KOPT-K1 (cell line): ENCODE results near the gene OVOL2.
"Not testable (repeated sequence)": the region's sequence is repeated elsewhere in the genome, so short reads cannot be mapped to it uniquely, and the experiment has no call there.

ENCODE experiments used
- H3K27ac ChIP-seq: fragments of 200-600 bp; sonication (generic); 2 replicates; pipeline ENCODE4 v1.5.1; 2016; ENCODE audit warnings: antibody characterized with exemption, mild to moderate bottlenecking, low read depth, low read length; ENCODE audit not compliant: poor library complexity, severe bottlenecking
- H3K36me3 ChIP-seq: fragments of 200-600 bp; sonication (generic); 2 replicates; pipeline ENCODE4 v1.5.1; 2017; ENCODE audit warnings: antibody characterized with exemption, mild to moderate bottlenecking, low read length, moderate library complexity; ENCODE audit not compliant: insufficient read depth
- H3K9me3 ChIP-seq: fragments of 200-600 bp; sonication (generic); 2 replicates; pipeline ENCODE4 v1.5.1; 2017; ENCODE audit warnings: antibody characterized with exemption, low read length, mild to moderate bottlenecking; ENCODE audit not compliant: insufficient read depth, poor library complexity, severe bottlenecking

OVOL2 gene

DNA sequence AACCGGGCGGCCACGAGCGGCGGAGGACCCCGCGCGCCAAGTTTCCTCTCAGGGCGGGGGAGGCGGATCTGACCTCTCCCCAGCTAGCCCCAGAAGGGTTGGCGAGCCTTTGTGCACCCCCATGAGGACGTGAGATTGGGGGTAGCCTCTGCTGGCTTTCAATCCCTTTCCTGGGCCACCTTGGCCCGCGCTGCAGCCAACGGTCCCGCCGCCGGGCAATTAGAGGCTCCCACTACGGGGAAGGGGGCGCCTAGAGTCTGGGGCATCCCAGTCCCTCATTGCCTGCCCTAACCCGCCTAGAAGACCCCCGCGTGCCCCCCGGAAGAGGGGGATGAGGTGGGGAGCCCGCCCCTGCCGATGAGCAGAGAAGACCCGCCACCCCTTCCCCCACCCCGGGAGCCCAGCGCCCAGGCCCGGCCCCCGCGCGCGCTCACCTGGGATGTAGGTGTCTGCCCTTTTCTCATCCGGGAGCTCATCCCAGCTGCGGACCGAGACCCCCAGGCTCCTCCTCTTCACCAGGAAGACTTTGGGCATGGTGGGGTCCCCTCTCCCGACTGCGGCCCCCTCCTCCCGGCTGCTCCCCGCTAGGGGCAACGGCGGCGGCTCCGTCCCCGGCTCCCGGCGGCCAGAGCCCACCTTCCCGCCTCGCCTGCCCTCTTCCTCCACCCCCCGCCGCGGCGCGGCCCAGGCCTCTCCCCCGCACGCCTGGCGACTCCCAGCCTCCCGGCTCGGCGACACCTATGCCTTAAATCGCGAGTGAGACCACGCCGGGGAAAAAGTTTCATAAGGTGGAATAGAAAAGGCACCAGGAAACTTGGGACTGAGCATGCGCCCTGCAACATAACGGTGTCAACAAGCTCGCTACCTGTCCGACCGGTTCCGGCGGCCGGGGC is at the start of gene OVOL2:
Gene OVOL2, minus strand, starts transcription at position 816 of the 893 bp plus-strand sequence. Its CDS starts 282 bp downstream, at position 534.
- Histone ChIP-seq H3K27ac (no peak within 1 kb of the TSS), H3K36me3 (no peaks in the 10 kb centered on the region), H3K9me3 (peaks cover 33% of the 10 kb centered on the region)

DNA sequence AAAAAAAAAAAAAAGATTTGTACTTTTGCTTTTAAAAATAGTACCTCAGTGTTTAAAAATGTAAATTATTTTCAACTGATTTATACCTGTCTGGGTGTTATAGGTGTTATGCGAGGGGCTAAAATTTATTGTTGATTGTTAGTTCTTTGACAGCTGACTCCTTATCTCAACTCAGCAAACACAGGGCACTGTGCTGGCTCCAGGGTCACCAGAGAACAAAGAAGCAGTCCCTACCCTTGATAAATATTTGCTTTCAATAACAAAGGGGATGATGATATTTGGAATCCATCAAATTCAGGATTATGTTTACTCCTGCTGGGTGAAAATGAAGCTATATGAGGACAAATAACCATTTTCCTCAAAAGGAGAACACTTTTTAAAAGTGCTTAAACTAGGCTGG is 45.8 kb upstream of the OVOL2 start:
- H3K27ac ChIP-seq: no peak overlapping the region
- H3K36me3 ChIP-seq: no peaks in the 10 kb centered on the region
- H3K9me3 ChIP-seq: no peaks in the 10 kb centered on the region

DNA sequence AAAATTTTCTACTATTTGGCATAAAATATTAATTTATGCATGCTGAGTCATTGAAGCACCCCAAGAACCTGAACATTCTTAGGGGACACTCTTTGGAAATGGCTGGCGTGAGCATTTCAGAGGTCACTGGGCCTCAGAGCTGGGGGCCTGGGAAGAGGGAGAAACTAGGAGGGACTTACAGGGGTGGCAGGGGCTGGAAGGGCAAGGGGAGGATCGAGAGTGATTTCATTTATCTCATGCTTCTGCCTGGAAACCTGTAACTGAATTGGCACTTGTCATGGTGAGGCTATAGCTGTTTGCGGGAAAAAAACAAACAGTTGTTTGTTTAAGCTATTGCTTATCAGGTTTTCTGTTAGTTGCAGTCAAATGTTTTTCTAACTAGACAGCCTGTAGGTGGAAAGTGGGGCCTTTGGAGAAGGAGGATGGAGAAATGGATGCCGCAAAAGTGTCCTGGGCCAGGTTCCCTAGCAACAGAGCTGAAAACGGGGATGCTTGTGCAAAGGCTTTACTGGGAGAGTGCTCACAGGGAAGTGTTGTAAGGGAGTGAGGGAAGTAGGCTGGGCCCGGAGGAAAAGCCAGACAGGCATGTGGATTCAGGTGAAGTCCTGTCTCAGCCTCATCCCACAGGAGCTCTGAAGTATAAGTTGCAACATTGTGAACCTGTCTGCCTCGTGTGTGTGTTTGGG is 43.6 kb upstream of the OVOL2 start:
- H3K27ac ChIP-seq: no peak overlapping the region
- no peaks in the 10 kb centered on the region for H3K9me3 ChIP-seq
- no peaks in the 10 kb centered on the region for H3K36me3 ChIP-seq

DNA sequence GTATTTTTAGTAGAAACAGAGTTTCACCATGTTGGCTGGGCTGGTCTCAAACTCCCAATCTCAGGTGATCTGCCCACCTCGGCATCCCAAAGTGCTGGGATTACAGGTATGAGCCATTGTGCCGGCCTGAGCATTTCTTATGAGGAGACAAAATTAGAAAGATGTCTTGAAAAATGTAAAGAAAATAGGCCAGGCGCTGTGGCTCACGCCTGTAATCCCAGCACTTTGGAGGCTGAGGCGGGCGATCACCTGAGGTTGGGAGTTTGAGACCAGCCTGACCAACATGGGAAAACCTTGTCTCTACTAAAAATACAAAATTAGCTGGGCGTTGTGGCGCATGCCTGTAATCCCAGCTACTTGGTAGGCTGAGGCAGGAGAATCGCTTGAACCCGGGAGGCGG is 42.9 kb upstream of the OVOL2 start:
- not testable (repeated sequence) for H3K9me3 ChIP-seq, H3K27ac ChIP-seq, H3K36me3 ChIP-seq

DNA sequence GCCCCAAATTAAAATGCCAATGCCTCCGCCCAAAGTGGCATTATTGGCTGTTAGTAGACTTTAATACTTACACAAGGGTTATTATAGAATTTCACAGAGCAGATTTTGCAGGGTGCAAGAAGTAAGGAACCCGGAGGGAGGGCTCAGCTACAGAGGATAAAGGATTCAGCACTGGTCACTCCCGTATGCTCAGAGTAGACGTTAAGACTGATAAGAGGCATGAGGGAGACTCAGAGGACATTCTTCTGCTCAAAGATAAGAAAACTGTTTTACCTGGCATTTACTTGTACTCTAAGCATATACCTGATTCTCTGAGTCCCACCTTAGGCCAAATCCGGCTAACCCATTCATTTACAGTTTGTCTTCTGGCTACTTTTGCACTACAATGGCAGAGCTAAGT is 36.5 kb upstream of the OVOL2 start:
- Histone ChIP-seq H3K9me3 (no peaks in the 10 kb centered on the region), H3K27ac (no peak overlapping the region), H3K36me3 (no peaks in the 10 kb centered on the region)

DNA sequence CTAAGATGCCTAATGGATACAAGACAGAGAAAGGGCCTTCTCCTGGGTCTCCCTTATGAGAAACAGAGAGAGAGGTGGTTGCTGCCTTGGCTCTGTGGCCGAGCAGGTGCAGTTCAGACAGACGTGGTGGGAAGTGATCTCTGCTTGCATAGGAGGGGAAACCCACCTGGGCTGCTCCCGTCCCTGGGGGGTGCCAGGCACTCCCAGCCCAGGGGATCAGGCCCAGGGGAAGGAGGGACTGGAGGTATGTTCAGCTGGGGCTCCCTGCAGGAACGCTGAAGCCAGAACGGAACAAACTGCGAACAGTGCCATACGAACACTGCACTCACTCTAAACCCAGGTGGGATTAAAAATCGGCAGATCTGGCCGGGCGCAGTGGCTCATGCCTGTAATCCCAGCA is 35.7 kb upstream of the OVOL2 start:
- Histone ChIP-seq H3K27ac (no peak overlapping the region), H3K36me3 (no peaks in the 10 kb centered on the region), H3K9me3 (no peaks in the 10 kb centered on the region)

DNA sequence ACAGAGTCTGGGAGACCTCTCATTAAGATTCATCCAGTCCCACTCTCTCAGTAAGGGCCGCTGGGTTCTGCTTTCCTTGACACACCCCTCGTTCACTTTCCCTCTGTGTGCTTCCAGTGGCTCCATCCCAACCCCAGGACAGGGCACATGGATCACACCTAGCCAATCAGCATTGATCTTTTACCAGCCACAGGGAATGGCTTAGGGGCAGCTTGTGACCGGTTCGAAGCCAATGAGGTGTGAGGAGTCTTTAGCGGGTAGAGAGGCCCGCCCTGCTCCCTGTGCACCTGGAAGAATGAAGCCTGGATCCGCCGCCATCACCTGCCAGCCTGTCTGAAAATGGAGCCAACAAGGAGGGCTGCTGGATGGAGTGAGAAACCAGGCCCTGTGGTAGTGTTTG is 35.2 kb upstream of the OVOL2 start:
- no peaks in the 10 kb centered on the region for H3K36me3 ChIP-seq
- H3K9me3 ChIP-seq: no peaks in the 10 kb centered on the region
- no peak overlapping the region for H3K27ac ChIP-seq

DNA sequence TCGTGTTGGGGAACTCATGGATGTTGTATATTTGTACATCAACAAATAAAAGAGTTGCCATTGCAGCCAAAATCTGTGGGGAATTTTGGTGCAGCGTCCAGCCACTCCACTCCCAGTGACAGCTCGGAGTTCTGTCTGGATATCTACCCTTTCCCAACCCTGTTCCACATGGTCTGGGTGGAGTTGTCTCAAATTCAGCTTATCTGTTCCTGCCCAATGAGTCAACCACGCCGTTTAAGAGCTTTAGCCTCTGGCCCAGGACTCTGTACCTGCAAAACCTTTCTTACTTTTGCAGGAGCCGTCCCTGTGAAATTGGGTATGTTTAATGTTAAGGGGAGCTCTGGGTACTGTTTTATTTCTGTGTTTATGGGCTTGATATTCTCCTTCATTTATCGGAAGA is 33.9 kb upstream of the OVOL2 start:
- Histone ChIP-seq H3K36me3 (no peaks in the 10 kb centered on the region), H3K27ac (no peak overlapping the region), H3K9me3 (no peaks in the 10 kb centered on the region)

DNA sequence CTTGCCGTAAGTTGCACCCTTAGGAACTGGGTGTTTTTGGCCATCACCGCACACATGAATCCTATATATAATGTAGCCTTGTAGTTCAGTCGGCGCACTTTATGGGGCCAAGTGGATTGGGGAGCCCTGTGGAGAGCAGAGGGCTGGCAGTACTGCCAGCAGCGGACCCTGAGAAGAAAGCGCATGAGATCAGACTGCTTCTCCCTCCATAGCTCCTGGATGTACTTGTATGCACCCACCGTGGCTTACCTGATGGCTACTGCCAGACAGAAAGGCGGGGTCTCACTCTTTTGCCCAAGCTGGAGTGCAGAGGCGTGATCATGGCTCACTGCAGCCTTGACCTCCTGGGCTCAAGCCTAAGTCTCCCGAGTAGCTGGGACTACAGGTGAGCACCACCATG is 32.8 kb upstream of the OVOL2 start:
- no peaks in the 10 kb centered on the region for H3K36me3 ChIP-seq
- no peaks in the 10 kb centered on the region for H3K9me3 ChIP-seq
- H3K27ac ChIP-seq: no peak overlapping the region

DNA sequence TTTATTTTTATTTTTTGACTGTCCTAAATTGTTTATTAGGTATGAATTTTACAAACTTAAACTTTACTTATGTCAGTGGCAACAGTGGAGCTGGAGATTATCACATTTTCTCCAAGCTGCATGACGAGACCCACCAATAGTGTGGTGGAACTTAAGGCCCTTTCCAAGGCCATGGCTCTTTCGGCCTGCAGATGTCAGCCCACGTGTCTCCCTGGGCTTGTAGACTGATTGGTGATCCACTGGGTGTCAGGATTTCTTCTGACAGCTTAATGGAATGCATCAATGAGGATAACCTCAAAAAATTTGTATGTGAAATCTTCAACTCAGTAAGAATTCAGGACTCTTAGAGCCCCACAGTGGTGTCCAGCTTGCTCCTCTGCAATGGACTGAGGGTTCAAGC is 32.3 kb upstream of the OVOL2 start:
- Histone ChIP-seq H3K27ac (no peak overlapping the region), H3K9me3 (no peaks in the 10 kb centered on the region), H3K36me3 (no peaks in the 10 kb centered on the region)

DNA sequence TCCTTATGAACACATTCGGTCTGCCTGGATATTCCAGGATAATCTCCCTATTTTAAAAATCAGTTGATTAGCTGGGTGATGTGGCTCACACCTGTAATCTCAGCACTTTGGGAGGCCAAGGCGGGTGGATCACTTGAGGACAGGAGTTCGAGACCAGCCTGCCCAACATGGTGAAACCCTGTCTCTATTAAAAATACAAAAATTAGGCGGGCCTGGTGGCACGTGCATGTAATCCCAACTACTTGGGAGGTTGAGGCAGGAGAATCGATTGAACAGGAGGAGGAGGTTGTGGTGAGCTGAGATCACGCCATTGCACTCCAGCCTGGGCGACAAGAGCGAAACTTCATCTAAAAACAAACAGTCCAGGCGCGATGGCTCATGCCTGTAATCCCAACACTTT is 31.1 kb upstream of the OVOL2 start:
- H3K36me3 ChIP-seq, H3K27ac ChIP-seq, H3K9me3 ChIP-seq: not testable (repeated sequence)

DNA sequence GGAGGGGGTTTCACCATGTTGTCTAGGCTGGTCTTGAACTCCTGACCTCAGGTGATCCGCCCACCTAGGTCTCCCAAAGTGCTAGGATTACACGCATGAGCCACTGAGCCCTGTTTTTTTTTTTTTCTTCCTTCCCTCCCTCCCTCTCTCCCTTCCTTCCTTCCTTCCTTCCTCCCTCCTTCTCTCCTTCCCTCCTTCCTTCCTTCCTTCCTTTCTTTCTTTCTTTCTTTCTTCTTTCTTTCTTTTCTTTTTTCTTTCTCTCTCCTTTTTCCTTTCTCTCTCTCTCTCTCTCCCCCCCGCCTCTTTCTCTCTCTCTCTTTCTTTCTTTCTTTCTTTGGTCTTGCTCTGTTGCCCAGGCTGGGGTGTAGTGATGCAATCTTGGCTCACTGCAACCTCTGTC is 30.6 kb upstream of the OVOL2 start:
- H3K27ac ChIP-seq, H3K9me3 ChIP-seq, H3K36me3 ChIP-seq: not testable (repeated sequence)

DNA sequence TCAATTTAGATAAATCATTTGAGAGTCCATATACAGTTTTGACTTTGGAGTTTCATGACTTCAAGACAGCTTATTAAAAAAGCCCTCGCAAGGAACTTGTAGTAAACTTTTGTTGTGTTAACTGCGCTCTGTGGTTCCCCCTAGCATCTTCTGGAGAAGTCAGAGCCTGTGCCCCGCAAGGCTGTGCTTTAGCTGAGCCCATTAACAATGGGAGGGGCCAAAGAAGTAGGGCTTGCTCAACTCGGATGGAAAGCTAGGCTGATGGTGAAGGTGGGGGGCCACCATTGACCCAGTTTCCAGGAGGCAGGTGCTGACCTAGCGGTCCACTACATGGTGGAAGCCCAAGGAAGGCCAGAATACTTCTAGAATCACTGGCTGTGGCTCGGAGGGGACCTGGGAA is 29.3 kb upstream of the OVOL2 start:
- H3K36me3 ChIP-seq: no peaks in the 10 kb centered on the region
- H3K27ac ChIP-seq: no peak overlapping the region
- H3K9me3 ChIP-seq: no peaks in the 10 kb centered on the region

DNA sequence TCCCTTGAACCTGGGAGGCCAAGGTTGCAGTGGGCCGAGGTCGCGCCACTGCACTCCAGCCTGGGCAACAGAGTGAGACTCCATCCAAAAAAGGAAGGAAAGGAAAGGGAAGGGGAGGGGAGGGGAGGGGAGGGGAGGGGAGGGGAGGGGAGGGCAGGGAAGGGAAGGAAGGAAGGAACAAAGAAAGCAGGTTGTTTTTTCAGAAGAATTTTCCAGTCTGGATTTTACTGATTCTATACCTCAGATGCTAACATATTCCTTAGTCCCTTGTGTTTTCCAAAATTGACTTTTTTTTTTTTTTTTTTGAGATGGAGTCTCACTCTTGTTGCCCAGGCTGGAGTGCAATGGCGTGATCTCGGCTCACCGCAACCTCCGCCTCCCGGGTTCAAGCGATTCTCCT is 23.1 kb upstream of the OVOL2 start:
- H3K9me3 ChIP-seq, H3K36me3 ChIP-seq, H3K27ac ChIP-seq: not testable (repeated sequence)

DNA sequence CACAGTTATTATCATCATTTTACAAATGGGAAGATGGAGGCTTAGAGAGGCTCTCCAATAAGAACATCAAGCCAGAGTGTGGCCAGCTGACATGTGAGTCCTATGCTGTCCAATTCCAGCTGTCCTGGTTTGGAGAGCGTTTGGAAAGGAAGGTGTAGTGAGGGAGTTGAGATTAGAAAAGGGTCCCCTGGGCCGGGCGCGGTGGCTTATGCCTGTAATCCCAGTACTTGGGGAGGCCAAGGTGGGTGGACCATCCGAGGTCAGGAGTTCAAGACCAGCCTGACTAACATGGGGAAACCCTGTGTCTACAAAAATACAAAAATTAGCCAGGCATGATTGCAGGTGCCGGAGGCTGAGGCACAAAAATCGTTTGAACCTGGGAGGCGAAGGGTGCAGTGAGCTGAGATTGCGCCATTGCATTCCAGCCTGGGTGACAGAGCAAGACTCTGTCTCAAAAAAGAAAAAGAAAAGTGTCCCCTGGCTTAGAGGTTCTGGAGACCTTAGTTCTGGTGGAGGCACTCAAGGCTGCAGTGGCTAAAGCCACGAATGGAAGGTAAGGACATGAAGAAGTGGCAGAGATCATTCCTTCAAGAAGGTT is 22.1 kb upstream of the OVOL2 start:
- Histone ChIP-seq H3K36me3 (no peaks in the 10 kb centered on the region), H3K9me3 (no peaks in the 10 kb centered on the region), H3K27ac (no peak overlapping the region)
